PC-9 (cell line): ENCODE measurements around the gene AIRE. TPM values are rescaled to one million over a fixed set of nuclear protein-coding genes. Genes with fewer than 3 reads are reported as not detected.

ENCODE experiments used
- BruUV-seq: library from RNA; stranded (reverse); fragments of 400-500 nt; replicated peaks from 2 replicates; lab custom pipeline; 2021; lab: Mats Ljungman, UMichigan
- CTCF ChIA-PET: fragments of 300-600 bp; sonication (Branson Sonifier 250); formaldehyde crosslinking; loops from one replicate; lab custom pipeline; 2022; ENCODE audit warnings: antibody characterized with exemption; lab: Charles Lee
- POLR2A ChIA-PET: fragments of 300-600 bp; sonication (Branson Sonifier 250); formaldehyde crosslinking; loops from one replicate; lab custom pipeline; 2022; ENCODE audit warnings: antibody characterized with exemption; ENCODE audit not compliant: unreplicated experiment; lab: Charles Lee
- DNase-seq, 2 experiments: peaks; one replicate each; pipeline versions ENCODE4 v3.0.0 to v3.0.0-alpha.2; 2015 to 2022; ENCODE audit warnings: mixed read lengths in 1 of 2
- H2AFZ ChIP-seq: fragments of 200-600 bp; sonication (generic); 2 replicates; pipeline ENCODE4 v1.8.1; 2017; ENCODE audit warnings: antibody characterized with exemption
- H3F3A ChIP-seq: fragments of 200-600 bp; sonication (generic); 2 replicates; pipeline ENCODE4 v1.8.1; 2017; ENCODE audit warnings: antibody characterized with exemption, mild to moderate bottlenecking, low read depth; ENCODE audit not compliant: insufficient read depth
- H3K27ac ChIP-seq: fragments of 200-600 bp; sonication (generic); 2 replicates; pipeline ENCODE4 v1.6.1; 2016; ENCODE audit warnings: mixed run types
- H3K27me3 ChIP-seq: fragments of 200-600 bp; sonication (generic); 2 replicates; pipeline ENCODE4 v1.6.1; 2016; ENCODE audit warnings: low read depth, mixed run types; ENCODE audit not compliant: insufficient read depth
- H3K36me3 ChIP-seq: fragments of 200-600 bp; sonication (generic); 2 replicates; pipeline ENCODE4 v1.6.1; 2016; ENCODE audit warnings: low read depth, mixed run types
- H3K4me1 ChIP-seq: fragments of 200-600 bp; sonication (generic); replicated peaks from 2 replicates; pipeline ENCODE4 v1.6.1; 2016; ENCODE audit warnings: mixed run types; ENCODE audit not compliant: insufficient read depth
- H3K4me2 ChIP-seq: fragments of 200-600 bp; sonication (generic); 2 replicates; pipeline ENCODE4 v1.6.1; 2017; ENCODE audit warnings: mixed run types
- H3K4me3 ChIP-seq: fragments of 200-600 bp; sonication (generic); 2 replicates; pipeline ENCODE4 v1.6.1; 2016; ENCODE audit warnings: mixed run types
- H3K79me2 ChIP-seq: fragments of 200-600 bp; sonication (generic); 2 replicates; pipeline ENCODE4 v1.6.1; 2017; ENCODE audit warnings: low read depth, mixed run types
- H3K9me2 ChIP-seq: fragments of 200-600 bp; sonication (generic); 2 replicates; pipeline ENCODE4 v1.8.1; 2017; ENCODE audit warnings: mild to moderate bottlenecking; ENCODE audit not compliant: insufficient read depth
- H3K9me3 ChIP-seq: fragments of 200-600 bp; sonication (generic); 2 replicates; pipeline ENCODE4 v1.8.1; 2016; ENCODE audit warnings: low read depth; ENCODE audit not compliant: insufficient read depth
- H4K20me1 ChIP-seq: fragments of 200-600 bp; sonication (generic); 2 replicates; pipeline ENCODE4 v1.8.1; 2017; ENCODE audit not compliant: insufficient read depth
- EZH2 ChIP-seq: fragments of 200-600 bp; sonication (generic); IDR thresholded peaks from 2 replicates; pipeline ENCODE4 v1.8.0; 2017; ENCODE audit warnings: antibody characterized with exemption, low read depth
- intact Hi-C: fragments of 100-400 bp; cut with micrococcal nuclease; formaldehyde crosslinking; loops from one replicate; pipeline ENCODE4 v1.10.0; 2022; ENCODE audit not compliant: unreplicated experiment
- total RNA-seq: library from RNA; stranded (reverse); gene quantifications from 2 replicates; pipeline ENCODE4 v1.2.3, GENCODE V29; 2021
- TF ChIP-seq, protein P1 (sequence below): fragments of 200-600 bp; sonication (generic); conservative IDR thresholded peaks from 2 replicates; pipeline ENCODE4 v1.6.1; 2017; ENCODE audit warnings: mixed run types, antibody characterized with exemption, mild to moderate bottlenecking, moderate library complexity

Gene AIRE
- total RNA-seq, 1 experiment from 2014 or later: not detected

DNA sequence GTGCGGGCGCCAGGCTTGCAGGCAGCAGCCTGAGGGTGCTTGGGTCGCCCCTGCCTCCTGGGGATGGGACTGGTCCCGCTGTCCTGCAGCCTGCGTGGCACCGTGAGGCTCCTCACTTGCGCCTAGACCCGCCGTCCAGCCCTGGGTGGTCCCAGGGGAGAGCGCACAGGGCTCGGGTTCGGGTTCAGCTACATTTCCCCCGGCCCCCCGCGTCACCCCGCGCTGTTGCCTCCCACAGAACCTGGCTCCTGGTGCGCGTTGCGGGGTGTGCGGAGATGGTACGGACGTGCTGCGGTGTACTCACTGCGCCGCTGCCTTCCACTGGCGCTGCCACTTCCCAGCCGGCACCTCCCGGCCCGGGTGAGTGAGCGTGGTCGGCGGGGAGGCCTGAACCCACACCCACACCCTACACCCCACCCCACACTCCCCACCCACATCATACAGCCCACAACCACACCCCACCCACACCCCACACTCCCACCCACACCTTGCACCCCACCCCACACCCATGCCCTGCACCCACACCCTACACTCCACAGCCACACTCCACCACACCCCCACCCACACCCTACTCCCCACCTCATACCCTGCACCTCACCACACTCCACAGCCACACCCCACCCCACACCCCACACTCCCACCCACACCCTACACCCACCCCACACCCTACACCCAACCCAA is 8.0 kb downstream of the AIRE start:
- H3F3A ChIP-seq: peaks cover 10% of the 10 kb centered on the region; the same call in 1 of the 2 replicates
- H3K4me2 ChIP-seq: no peak overlapping the region
- no peak for DNase-seq
- BruUV-seq: no TSS peak
- no peaks in the 10 kb centered on the region for H3K9me3 ChIP-seq
- POLR2A ChIA-PET: interaction anchor here (0.6 kb wide), 1 partner anchor 245 kb away, joined by 3 read pairs; no protein-coding TSS in a partner anchor
- no peaks in the 10 kb centered on the region for H3K36me3 ChIP-seq
- no peaks in the 10 kb centered on the region for H4K20me1 ChIP-seq
- no peaks in the 10 kb centered on the region for H3K79me2 ChIP-seq
- peaks cover 18% of the 10 kb centered on the region; the same call in 1 of the 2 replicates for H3K4me1 ChIP-seq
- CTCF ChIA-PET: no interaction called here
- TF ChIP-seq, protein P1, sequence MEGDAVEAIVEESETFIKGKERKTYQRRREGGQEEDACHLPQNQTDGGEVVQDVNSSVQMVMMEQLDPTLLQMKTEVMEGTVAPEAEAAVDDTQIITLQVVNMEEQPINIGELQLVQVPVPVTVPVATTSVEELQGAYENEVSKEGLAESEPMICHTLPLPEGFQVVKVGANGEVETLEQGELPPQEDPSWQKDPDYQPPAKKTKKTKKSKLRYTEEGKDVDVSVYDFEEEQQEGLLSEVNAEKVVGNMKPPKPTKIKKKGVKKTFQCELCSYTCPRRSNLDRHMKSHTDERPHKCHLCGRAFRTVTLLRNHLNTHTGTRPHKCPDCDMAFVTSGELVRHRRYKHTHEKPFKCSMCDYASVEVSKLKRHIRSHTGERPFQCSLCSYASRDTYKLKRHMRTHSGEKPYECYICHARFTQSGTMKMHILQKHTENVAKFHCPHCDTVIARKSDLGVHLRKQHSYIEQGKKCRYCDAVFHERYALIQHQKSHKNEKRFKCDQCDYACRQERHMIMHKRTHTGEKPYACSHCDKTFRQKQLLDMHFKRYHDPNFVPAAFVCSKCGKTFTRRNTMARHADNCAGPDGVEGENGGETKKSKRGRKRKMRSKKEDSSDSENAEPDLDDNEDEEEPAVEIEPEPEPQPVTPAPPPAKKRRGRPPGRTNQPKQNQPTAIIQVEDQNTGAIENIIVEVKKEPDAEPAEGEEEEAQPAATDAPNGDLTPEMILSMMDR: no peak
- no peak for TF ChIP-seq EZH2
- 0 out of 2 replicates have a peak, but pooled peaks cover 4% of the 10 kb centered on the region for H3K27me3 ChIP-seq
- H3K4me3 ChIP-seq: no peak overlapping the region
- no peak overlapping the region for H3K27ac ChIP-seq
- no peaks in the 10 kb centered on the region for H3K9me2 ChIP-seq
- H2AFZ ChIP-seq: no peak overlapping the region
- intact Hi-C loops: no loop called here

DNA sequence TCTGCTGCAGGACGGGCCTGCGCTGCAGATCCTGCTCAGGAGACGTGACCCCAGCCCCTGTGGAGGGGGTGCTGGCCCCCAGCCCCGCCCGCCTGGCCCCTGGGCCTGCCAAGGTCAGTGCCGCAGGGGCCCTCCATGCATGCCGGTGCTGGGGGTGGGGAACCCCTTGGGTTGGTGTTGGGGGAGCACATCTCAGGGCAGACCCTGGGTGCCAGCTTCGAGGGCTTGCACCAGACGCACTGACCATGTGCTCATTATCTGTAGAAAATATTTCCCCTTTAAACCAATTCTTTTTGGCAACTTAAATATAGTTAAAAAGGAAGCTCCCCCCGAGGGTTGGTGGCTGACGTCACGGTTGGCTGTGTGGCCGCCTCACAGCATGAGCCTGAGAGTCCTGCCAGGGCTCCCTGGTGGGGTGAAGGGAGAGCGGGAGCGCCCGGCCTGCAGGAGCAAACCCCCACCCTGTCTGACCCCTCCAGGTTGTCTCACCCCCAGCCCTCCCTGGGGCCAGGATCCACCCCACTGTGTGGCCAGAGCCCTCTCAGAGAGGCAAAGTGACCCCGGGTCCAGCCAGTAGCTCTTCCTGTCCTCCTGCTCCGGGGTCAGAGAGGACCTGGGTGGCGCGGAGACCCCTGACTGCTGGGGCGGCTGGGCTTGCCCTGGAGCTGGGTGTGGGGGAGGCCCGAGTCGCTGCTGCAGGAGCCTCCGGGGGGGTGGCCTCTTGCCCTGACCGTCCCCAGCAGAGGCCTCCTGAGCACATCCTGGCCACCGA is 8.9 kb downstream of the AIRE start:
- Histone ChIP-seq H3K4me1 (peaks cover 18% of the 10 kb centered on the region; the same call in 1 of the 2 replicates), H3K4me2 (peak overlapping the region; percentile 31; the same call in 1 of the 2 replicates), H3K27ac (no peak overlapping the region), H3K79me2 (no peaks in the 10 kb centered on the region), H3K9me2 (no peaks in the 10 kb centered on the region), H3K9me3 (no peaks in the 10 kb centered on the region), H3K36me3 (no peaks in the 10 kb centered on the region), H3K4me3 (no peak overlapping the region), H4K20me1 (no peaks in the 10 kb centered on the region), H3F3A (peaks cover 10% of the 10 kb centered on the region; the same call in 1 of the 2 replicates), H2AFZ (no peak overlapping the region), H3K27me3 (no peaks in the 10 kb centered on the region)
- TF ChIP-seq, protein P1: no peak
- no peak for TF ChIP-seq EZH2
- intact Hi-C loops: no loop called here
- POLR2A ChIA-PET: interaction anchor here (0.6 kb wide), 1 partner anchor 246 kb away, joined by 3 read pairs; no protein-coding TSS in a partner anchor
- CTCF ChIA-PET: no interaction called here
- no TSS peak for BruUV-seq
- no peak for DNase-seq

DNA sequence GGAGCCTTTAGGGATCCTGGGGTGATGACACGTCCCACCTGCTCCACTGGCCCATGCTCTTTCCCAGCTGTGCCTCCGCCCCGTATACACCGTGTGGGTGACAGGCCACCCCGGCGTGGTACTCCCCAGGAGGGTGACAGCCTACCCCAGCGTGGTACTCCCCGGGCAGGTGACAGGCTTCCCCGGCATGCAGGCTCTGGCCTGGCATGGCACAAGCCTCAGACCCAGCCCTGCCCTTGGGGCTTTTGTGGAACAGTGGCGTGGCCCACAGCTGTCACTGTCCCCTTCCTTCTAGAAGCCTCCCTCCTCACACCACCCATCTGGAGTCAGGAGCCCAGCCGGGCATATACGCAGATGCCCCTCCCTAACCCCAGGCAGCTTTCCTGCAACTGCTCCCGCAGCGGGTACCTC is 9.5 kb downstream of the AIRE start:
- no peak overlapping the region for H3K4me2 ChIP-seq

More for the DNA sequence above, 9.5 kb downstream of the AIRE start:
- no peaks in the 10 kb centered on the region for H3K27me3 ChIP-seq
- intact Hi-C loops: no loop called here
- no peak overlapping the region for H3K27ac ChIP-seq
- H3F3A ChIP-seq: peaks cover 10% of the 10 kb centered on the region; the same call in 1 of the 2 replicates
- H3K79me2 ChIP-seq: no peaks in the 10 kb centered on the region
- no peaks in the 10 kb centered on the region for H4K20me1 ChIP-seq
- DNase-seq: peak; percentile 45 to 66
- H2AFZ ChIP-seq: no peak overlapping the region
- no peaks in the 10 kb centered on the region for H3K9me2 ChIP-seq
- POLR2A ChIA-PET: no interaction called here
- no peak overlapping the region for H3K4me3 ChIP-seq
- no peaks in the 10 kb centered on the region for H3K36me3 ChIP-seq
- BruUV-seq: no TSS peak
- H3K4me1 ChIP-seq: peaks cover 18% of the 10 kb centered on the region; the same call in 1 of the 2 replicates
- CTCF ChIA-PET: no interaction called here
- TF ChIP-seq EZH2: no peak
- TF ChIP-seq, protein P1: no peak
- H3K9me3 ChIP-seq: no peaks in the 10 kb centered on the region
